ENCODE results near the gene SDR39U1.

The SDR39U1 gene

DNA sequence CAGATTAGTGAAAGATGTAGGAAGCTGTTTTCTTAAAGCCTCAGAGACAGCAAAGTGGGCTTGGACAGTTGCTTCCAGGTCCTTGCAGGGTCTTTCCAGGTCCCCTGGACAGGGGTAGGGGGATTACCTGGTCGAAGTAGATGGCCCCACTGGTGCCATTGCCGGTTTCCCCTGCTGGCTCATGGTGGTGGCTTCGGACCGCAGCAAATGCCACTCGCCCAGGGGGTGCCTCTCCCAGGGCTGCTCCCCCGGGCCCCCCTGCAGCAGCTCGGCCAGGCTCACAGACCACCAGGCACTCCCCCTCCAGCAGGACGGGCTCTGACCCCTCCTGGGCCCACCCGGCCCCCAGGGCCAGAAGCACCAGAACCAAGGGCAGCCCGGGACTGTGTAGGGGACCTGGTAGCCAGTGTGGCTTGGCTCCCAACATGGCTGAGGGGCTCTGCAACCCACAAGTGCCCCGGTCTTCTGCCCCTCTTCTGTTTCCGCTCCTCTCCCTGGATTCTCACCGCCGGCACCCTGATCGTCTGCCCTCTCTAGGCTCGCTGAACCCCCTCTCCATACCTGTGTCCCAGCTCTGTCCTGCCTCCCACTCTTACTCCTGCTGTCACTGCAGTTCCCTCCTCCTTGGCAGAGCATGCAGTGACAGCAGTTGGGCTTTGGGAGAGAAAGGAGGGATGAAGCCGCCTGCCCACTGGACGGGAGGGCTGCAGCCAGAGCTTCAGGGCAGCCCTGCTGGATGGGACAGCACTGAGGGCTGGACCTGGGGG lies 13.8 kb downstream of the SDR39U1 start:
- DNase-seq = no peak

GRCh38 chr14:24427537-24428508 lies 14.8 kb downstream of the SDR39U1 start:
- no peak for DNase-seq

DNA sequence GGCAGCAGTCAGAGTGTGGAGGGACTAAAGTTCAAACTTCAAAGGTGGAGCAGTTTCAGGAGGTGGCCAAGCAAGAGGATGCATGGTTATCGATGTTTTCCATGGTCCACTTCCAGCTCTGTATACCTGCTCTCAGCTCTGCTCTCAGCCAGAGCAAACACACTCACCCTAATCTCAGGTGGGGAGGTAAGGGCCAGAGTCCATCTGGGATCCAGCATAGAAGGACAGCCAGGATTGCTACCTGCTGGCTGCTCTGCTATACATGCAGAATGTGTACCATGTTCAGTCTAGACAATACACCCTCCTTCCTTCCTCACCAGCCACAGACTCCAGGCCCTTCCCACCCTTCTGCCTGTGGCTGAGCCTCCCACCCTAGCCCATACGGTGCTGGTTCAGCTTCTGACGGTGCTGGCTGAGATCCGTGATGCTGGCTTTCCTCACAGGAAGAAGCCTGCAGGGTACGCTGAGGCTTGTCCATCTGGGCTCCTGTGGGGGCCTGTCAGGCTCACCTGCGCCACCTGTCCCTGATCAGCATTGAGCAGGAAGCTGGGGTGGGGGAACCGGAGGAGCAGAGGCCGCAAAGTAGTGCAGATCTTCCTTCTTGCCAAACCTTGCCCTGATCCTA lies 15.6 kb downstream of the SDR39U1 start:
- no peak for DNase-seq

DNA sequence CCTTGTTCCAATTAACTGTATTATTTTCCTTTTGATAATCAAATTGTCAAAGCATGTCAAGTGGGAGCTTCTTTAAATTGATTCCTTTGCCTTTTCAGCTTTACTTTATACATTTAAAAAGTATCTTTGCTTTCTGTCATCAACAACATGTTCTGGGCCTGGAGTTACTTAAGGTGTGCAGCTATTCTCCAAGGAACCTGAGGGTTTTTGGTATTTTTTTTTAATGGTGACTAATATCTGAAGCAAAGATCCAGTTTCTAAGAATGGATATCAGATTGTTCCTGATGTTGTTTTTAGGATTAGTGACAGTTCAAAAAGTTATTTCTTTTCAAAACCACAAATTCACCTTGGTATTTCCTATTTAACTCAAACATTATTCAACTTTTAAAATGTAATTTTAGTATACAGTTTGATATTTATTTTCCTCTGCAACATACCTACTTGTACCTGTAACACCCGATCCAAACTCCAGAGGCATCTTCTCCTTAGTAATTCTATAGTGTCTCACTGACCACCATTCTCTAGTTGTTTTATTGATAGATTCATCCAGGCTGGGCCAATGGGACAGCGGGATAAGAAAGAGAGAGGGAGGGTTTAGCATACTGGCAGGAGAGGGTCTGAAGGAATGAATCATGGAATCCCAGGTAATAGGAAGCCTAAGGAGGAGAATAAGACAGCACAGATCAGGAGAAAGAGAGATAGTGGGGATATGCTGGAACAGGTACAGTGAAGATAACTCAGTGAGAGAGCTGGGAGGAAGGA lies 16.2 kb downstream of the SDR39U1 start:
- no peak for DNase-seq

DNA sequence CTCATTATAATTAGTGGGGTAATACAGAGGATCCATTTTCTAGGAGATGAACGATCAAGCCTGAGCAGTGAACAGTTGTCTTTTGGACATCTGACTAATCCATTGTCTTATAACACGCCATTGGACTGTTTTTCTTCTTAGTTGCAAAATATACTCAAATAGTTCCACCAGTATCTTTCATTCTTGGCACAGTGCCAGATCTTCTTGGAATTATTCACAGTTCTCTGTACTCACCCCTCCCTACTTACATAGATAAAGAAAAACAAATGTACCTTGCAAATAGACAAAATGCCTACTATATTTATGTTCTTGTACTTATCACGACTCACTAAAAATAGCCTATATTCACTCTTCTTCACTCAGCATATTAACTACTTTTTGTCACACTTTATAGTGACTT lies 16.9 kb downstream of the SDR39U1 start:
- no peak for DNase-seq

- no peak for DNase-seq
Observed at GRCh38 chr14:24422694-24423601, 19.6 kb downstream of the SDR39U1 start.

DNA sequence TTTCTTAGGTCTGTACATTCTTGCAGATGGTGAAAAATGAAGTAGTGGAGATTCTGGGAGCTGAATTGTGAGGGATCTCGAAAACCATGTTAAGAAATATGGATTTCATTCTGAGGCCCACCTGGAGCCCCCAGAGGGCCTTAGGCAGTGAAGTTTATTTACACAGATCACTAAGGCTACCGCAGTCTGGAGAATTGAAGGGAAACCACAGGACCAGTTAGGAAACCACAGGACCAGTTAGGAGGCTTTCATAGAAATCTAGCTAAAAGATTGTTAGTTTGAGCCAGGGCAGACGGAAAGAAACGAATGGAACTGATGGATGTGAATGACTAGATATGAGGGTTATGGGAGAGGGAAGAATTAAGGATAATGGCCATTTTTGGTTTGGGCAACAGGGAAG lies 20.3 kb downstream of the SDR39U1 start:
- DNase-seq = no peak

DNA sequence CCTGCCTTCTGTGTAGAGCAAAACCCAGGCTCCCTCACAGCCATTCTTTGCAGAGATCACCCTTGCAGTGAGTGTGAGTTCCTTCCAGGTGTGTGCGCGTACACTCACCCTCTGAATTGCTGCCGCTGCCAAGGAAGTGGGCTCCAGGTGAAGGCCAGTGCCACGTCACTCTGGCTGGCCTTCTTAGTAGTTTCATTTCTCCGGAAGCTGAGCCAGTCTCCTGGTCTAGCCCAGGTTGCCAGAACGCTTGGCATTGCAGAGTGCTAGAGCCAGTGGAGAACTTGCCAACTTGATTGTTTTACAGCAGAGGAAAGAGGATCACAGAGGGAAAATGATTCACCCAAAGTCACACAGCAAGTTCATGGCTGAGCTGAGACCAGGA lies 24.1 kb downstream of the SDR39U1 start:
- DNase-seq = no peak

DNA sequence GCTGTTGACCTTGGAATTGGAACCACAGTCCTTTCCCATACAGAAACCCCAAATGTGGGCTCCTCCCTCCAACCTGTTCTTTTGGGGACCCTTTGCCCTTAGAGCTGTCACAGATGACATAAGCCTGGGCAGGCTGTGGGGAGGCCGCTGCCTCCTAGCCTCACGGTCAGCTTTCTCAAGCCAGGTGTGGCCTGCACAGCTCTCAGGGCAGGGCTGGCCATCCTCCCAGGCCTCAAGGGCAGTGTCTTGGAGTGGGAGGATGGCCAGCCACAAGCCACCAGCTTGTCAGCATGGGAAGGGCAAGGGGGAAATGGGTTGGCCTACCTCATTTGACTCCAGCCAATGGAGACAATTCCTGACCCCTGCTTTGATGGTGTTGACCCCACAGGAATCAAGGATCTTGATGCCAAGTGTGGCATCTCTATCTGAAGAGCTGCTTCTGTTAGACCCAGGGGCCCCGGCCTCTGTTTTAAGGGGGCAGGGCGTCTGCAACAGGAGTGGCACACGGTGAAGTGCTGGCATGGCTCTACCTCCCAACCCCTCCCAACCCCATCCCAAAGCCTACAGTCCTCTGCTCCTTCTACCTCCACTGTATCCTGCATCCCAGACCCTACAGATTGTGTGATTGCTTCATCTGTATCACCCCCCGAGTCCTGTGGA lies 24.6 kb downstream of the SDR39U1 start:
- no peak for DNase-seq

- DNase-seq = no peak
Observed at GRCh38 chr14:24416932-24417619, 25.5 kb downstream of the SDR39U1 start.

- DNase-seq = no peak
Observed at GRCh38 chr14:24416254-24416931, 26.2 kb downstream of the SDR39U1 start.

- DNase-seq = no peak
Observed at GRCh38 chr14:24415421-24416253, 26.9 kb downstream of the SDR39U1 start.

DNA sequence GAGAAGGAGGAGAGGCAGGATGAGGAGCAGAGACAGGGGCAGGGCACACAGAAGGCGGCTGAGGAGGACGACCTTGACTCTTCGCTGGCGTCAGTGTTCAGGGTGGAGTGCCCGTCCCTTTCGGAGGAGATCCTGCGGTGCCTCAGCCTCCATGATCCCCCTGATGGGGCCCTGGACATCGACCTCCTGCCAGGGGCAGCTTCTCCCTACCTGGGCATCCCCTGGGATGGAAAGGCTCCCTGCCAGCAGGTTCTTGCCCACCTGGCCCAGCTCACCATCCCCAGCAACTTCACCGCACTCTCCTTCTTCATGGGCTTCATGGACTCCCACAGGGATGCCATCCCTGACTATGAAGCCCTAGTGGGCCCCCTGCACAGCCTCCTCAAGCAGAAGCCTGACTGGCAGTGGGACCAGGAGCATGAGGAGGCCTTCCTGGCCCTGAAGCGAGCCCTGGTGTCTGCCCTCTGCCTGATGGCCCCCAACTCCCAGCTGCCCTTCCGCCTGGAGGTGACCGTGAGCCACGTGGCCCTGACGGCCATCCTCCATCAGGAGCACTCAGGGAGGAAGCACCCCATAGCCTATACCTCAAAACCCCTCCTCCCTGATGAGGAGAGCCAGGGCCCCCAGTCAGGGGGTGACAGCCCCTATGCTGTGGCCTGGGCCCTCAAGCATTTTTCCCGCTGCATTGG lies 27.7 kb downstream of the SDR39U1 start:
- no peak for DNase-seq

GRCh38 chr14:24414077-24414476 lies 28.5 kb downstream of the SDR39U1 start:
- DNase-seq = no peak

GRCh38 chr14:24411443-24412389 lies 30.9 kb downstream of the SDR39U1 start:
- DNase-seq = no peak

DNA sequence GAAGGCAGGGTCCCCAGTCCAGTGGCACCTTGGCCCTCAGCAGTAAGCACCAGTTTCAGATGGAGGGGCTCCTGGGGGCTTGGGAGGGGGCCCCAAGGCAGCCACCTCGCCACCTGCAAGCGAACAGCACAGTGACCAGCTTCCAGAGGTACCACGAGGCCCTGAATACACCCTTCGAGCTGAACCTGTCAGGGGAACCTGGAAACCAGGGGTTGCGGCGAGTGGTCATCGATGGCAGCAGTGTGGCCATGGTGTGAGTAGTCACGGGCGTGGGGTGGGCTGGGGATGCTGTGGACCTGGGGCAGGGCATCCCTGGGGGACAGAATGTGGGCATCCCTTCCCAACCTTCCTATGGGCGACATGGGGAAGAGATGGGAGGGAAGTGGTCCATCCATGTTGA lies 32.6 kb downstream of the SDR39U1 start:
- no peak for DNase-seq

- DNase-seq = no peak
Observed at GRCh38 chr14:24409192-24409591, 33.4 kb downstream of the SDR39U1 start.

Data from cortex of kidney (tissue), 1 donor.